ENCODE results near the gene APCDD1.
"Not testable (repeated sequence)": the region's sequence is repeated elsewhere in the genome, so short reads cannot be mapped to it uniquely, and the experiment has no call there.

Gene APCDD1

DNA sequence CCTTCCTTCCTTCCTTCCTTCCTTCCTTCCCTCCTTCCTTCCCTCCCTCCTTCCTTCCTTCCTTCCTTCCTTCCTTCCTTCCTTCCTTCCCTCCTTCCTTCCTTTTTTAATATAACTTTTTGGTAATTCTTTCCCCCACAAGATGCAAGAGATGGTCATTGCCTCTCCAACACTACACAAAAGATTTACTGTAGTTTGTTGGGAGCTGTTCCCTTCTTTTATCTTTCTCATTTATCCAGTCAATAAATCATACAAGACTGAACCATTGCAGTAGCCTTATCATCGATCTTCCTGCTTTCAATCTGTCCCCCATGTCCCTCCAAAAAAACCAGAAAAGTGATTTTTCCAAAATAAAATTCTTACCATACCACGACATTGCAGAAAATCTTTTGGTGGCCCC is 8.2 kb downstream of the APCDD1 start:
- Histone ChIP-seq H4K20me1 (ENCODE audit: control insufficient read depth, insufficient read depth, low read depth, low read length) (no peaks in the 10 kb centered on the region), H3K4me2 (ENCODE audit: low read length) (no peak overlapping the region), H3K36me3 (ENCODE audit: control insufficient read depth, low read length) (no peaks in the 10 kb centered on the region), H3K4me3 (ENCODE audit: low read length) (no peak overlapping the region), H3F3A (ENCODE audit: control insufficient read depth, insufficient read depth) (no peaks in the 10 kb centered on the region), H3K4me1 (ENCODE audit: control insufficient read depth, low read length) (no peaks in the 10 kb centered on the region), H3K27ac (ENCODE audit: low read depth, low read length) (no peak overlapping the region), H3K79me2 (ENCODE audit: control insufficient read depth, low read length) (no peaks in the 10 kb centered on the region), H3K9me3 (ENCODE audit: control insufficient read depth, insufficient read depth, low read length) (no peaks in the 10 kb centered on the region), H3K9me2 (replicated peaks; ENCODE audit: control insufficient read depth, low read length) (no peaks in the 10 kb centered on the region), H3K27me3 (ENCODE audit: control insufficient read depth, low read length) (no peaks in the 10 kb centered on the region)
- TF ChIP-seq CTCF (IDR thresholded peaks at IDR 0.05; ENCODE audit: low read depth, low read length, poor library complexity, severe bottlenecking): no peak
- no peak for TF ChIP-seq EZH2phosphoT487 (IDR thresholded peaks at IDR 0.05; ENCODE audit: borderline replicate concordance, low read length)

GRCh38 chr18:10463096-10463495 is 8.7 kb downstream of the APCDD1 start:
- TF ChIP-seq EZH2phosphoT487 (IDR thresholded peaks at IDR 0.05; ENCODE audit: borderline replicate concordance, low read length): no peak
- Histone ChIP-seq H3K36me3 (ENCODE audit: control insufficient read depth, low read length) (no peaks in the 10 kb centered on the region), H4K20me1 (ENCODE audit: control insufficient read depth, insufficient read depth, low read depth, low read length) (no peaks in the 10 kb centered on the region), H3K27ac (ENCODE audit: low read depth, low read length) (no peak overlapping the region), H3K27me3 (ENCODE audit: control insufficient read depth, low read length) (no peaks in the 10 kb centered on the region), H3K4me2 (ENCODE audit: low read length) (no peak overlapping the region), H3F3A (ENCODE audit: control insufficient read depth, insufficient read depth) (no peaks in the 10 kb centered on the region), H3K9me3 (ENCODE audit: control insufficient read depth, insufficient read depth, low read length) (no peaks in the 10 kb centered on the region), H3K79me2 (ENCODE audit: control insufficient read depth, low read length) (no peaks in the 10 kb centered on the region), H3K9me2 (replicated peaks; ENCODE audit: control insufficient read depth, low read length) (no peaks in the 10 kb centered on the region), H3K4me3 (ENCODE audit: low read length) (no peak overlapping the region), H3K4me1 (ENCODE audit: control insufficient read depth, low read length) (no peaks in the 10 kb centered on the region)

DNA sequence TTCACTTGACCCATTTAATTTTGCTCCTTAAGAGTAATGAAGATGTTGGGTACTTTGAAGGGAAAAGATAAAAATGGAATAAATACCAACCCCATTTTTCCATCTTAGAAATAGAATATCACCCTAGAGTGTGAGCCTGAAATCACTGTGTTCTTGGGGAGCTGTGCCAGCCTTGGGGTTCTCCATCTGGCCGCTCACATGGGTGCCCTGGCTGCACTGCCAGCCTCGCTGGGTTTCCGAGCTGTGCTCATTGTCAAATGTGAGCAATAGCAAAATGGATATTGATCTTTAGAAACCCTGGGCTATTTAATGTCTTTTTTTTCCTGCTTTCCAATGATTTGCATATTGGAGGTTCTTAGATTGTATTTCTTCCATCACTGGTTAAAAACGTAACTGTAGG is 9.3 kb downstream of the APCDD1 start:
- Histone ChIP-seq H3K27me3 (ENCODE audit: control insufficient read depth, low read length) (no peaks in the 10 kb centered on the region), H4K20me1 (ENCODE audit: control insufficient read depth, insufficient read depth, low read depth, low read length) (no peaks in the 10 kb centered on the region), H3K4me3 (ENCODE audit: low read length) (no peak overlapping the region), H3K36me3 (ENCODE audit: control insufficient read depth, low read length) (no peaks in the 10 kb centered on the region), H3K4me1 (ENCODE audit: control insufficient read depth, low read length) (no peaks in the 10 kb centered on the region), H3K79me2 (ENCODE audit: control insufficient read depth, low read length) (no peaks in the 10 kb centered on the region), H3K9me2 (replicated peaks; ENCODE audit: control insufficient read depth, low read length) (no peaks in the 10 kb centered on the region), H3K4me2 (ENCODE audit: low read length) (no peak overlapping the region), H3F3A (ENCODE audit: control insufficient read depth, insufficient read depth) (no peaks in the 10 kb centered on the region), H3K27ac (ENCODE audit: low read depth, low read length) (no peak overlapping the region), H3K9me3 (ENCODE audit: control insufficient read depth, insufficient read depth, low read length) (no peaks in the 10 kb centered on the region)
- TF ChIP-seq EZH2phosphoT487 (IDR thresholded peaks at IDR 0.05; ENCODE audit: borderline replicate concordance, low read length) (no peak), CTCF (IDR thresholded peaks at IDR 0.05; ENCODE audit: low read depth, low read length, poor library complexity, severe bottlenecking) (no peak)

- H3F3A ChIP-seq (ENCODE audit: control insufficient read depth, insufficient read depth); H3K27ac ChIP-seq (ENCODE audit: low read depth, low read length); H3K4me2 ChIP-seq (ENCODE audit: low read length); H3K79me2 ChIP-seq (ENCODE audit: control insufficient read depth, low read length); H3K4me3 ChIP-seq (ENCODE audit: low read length); H3K27me3 ChIP-seq (ENCODE audit: control insufficient read depth, low read length); H4K20me1 ChIP-seq (ENCODE audit: control insufficient read depth, insufficient read depth, low read depth, low read length); H3K9me3 ChIP-seq (ENCODE audit: control insufficient read depth, insufficient read depth, low read length); H3K4me1 ChIP-seq (ENCODE audit: control insufficient read depth, low read length); H3K36me3 ChIP-seq (ENCODE audit: control insufficient read depth, low read length); H3K9me2 ChIP-seq (replicated peaks; ENCODE audit: control insufficient read depth, low read length): not testable (repeated sequence)
Measured at GRCh38 chr18:10464161-10464648, 9.8 kb downstream of the APCDD1 start.
